HepG2 (cell line): ENCODE measurements around the gene EFNA4. TPM values are rescaled to one million over a fixed set of nuclear protein-coding genes. Genes with fewer than 3 reads are reported as not detected.
A peak's percentile ranks its signal among the peaks of the same experiment; 100 is the strongest.

Experiments
- KMT2A ChIP-seq: sonication (generic); formaldehyde crosslinking; IDR thresholded peaks from 2 replicates; pipeline ENCODE4 v1.4.0; 2020; ENCODE audit warnings: missing genetic modification reagents
- NCOA1 ChIP-seq: sonication (generic); formaldehyde crosslinking; IDR thresholded peaks from 2 replicates; pipeline ENCODE4 v1.9.0; 2021; ENCODE audit warnings: missing genetic modification reagents
- TBL1XR1 ChIP-seq: fragments of 150-350 bp; IDR thresholded peaks from 2 replicates; pipeline ENCODE4 v1.6.1; 2014; ENCODE audit warnings: borderline replicate concordance, low read length; ENCODE audit not compliant: partially characterized antibody
- ZNF34 ChIP-seq: sonication (generic); formaldehyde crosslinking; IDR thresholded peaks from 2 replicates; pipeline ENCODE4 v1.4.0; 2020; ENCODE audit warnings: mild to moderate bottlenecking, missing genetic modification reagents, borderline replicate concordance
- polyA plus RNA-seq, 8 experiments: library from polyadenylated mRNA; depleted of rRNA in 3 of 8; stranded (reverse) in 7 of 8; unstranded in 1 of 8; fragments of >200 nt; fragmentation: Illumina TruSeq in 4 of 8; extraction: Trizol in 4 of 8; gene quantifications; 2 replicates each; pipeline versions ENCODE4 v1.2.1 to v1.2.3, GENCODE V29; 2011 to 2016; ENCODE audit warnings: low read depth in 4 of 8, missing spikeins in 1 of 8, mixed read lengths in 1 of 8; ENCODE audit not compliant: insufficient read depth in 1 of 8
- total RNA-seq, 5 experiments: library from RNA; depleted of rRNA; stranded (reverse); fragments of >200 nt; fragmentation: Illumina TruSeq; extraction: Trizol; gene quantifications; 2 replicates each; pipeline ENCODE4 v1.2.3, GENCODE V29; 2016; ENCODE audit warnings: low read depth in 1 of 5
- TF ChIP-seq, protein P1 (sequence below), 2 experiments: fragments of 450-650 bp in 1 of 2; sonication (generic) in 1 of 2; formaldehyde crosslinking in 1 of 2; IDR thresholded peaks; 2 replicates each; pipeline versions ENCODE4 v1.6.1 to v1.8.0; 2016 to 2022; ENCODE audit warnings: antibody characterized with exemption in 1 of 2, mild to moderate bottlenecking in 1 of 2, missing genetic modification reagents in 1 of 2
- TF ChIP-seq, protein P2 (sequence below): sonication (generic); formaldehyde crosslinking; IDR thresholded peaks from 2 replicates; pipeline ENCODE4 v1.9.0; 2022; ENCODE audit warnings: low read depth, missing genetic modification reagents
- TF ChIP-seq, protein P3 (sequence below): sonication (generic); formaldehyde crosslinking; IDR thresholded peaks from 2 replicates; pipeline ENCODE4 v1.8.1; 2023; ENCODE audit warnings: mild to moderate bottlenecking, missing genetic modification reagents
- TF ChIP-seq, protein P4 (sequence below): sonication (generic); formaldehyde crosslinking; IDR thresholded peaks from 2 replicates; pipeline ENCODE4 v1.4.0; 2020; ENCODE audit warnings: missing genetic modification reagents, mild to moderate bottlenecking, borderline replicate concordance
- TF ChIP-seq, protein P5 (sequence below): sonication (generic); formaldehyde crosslinking; IDR thresholded peaks from 2 replicates; pipeline ENCODE4 v1.5.0; 2020; ENCODE audit warnings: missing genetic modification reagents

The EFNA4 gene
- total and polyA plus RNA-seq, 2 of the 13 experiments (the other 11 are each of a cell fraction or from before 2014, with no cell fraction given): 12.0 to 17.2 TPM

DNA sequence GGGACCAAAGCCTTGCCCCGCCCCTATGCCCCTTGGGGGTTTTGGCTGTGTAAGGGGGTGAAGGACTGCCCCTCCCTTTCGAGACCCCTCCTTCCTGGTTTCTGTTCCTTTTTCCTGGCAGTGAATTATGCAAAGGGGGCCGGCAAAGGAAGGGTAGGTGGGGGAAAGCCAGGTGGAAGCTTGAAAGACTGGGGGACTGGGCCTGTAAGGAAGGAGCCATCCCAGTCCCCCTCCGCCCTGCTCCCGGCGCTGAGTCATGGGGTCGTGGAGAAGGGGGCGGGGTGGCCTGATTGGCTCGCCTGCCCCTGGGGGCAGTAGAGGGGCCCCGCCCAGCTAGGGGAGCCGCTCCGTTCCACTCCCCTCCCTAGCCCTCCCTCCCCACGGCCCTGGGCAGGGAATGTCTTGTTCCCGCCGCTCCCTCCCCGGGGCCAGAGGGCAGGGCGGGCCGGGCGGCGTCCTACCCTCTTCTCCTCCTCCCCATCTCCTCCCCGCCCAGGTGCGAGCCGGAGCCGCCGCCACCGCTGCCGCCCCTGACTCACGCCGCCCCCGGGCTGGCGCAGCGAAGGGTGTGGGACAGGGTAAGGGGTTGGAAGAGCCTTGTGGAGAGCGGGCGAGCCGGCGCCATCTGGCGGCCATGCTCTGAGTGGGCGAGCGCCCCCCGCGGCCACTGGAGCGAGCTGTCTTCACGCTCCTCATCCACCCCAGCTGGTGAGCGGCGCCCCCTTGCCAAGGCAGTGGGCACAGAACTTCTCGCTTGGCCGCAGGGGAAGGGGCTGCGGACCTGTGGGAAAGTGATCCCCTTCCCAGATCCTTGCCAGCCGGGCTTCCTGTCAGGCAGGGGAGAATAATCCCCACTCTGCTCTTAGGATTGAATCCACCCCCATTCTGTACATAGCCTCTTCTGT is 46.2 kb upstream of the EFNA4 start (continued):
- TF ChIP-seq, protein P1, sequence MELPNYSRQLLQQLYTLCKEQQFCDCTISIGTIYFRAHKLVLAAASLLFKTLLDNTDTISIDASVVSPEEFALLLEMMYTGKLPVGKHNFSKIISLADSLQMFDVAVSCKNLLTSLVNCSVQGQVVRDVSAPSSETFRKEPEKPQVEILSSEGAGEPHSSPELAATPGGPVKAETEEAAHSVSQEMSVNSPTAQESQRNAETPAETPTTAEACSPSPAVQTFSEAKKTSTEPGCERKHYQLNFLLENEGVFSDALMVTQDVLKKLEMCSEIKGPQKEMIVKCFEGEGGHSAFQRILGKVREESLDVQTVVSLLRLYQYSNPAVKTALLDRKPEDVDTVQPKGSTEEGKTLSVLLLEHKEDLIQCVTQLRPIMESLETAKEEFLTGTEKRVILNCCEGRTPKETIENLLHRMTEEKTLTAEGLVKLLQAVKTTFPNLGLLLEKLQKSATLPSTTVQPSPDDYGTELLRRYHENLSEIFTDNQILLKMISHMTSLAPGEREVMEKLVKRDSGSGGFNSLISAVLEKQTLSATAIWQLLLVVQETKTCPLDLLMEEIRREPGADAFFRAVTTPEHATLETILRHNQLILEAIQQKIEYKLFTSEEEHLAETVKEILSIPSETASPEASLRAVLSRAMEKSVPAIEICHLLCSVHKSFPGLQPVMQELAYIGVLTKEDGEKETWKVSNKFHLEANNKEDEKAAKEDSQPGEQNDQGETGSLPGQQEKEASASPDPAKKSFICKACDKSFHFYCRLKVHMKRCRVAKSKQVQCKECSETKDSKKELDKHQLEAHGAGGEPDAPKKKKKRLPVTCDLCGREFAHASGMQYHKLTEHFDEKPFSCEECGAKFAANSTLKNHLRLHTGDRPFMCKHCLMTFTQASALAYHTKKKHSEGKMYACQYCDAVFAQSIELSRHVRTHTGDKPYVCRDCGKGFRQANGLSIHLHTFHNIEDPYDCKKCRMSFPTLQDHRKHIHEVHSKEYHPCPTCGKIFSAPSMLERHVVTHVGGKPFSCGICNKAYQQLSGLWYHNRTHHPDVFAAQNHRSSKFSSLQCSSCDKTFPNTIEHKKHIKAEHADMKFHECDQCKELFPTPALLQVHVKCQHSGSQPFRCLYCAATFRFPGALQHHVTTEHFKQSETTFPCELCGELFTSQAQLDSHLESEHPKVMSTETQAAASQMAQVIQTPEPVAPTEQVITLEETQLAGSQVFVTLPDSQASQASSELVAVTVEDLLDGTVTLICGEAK (IDR thresholded peaks at IDR 0.05): no peak
- TF ChIP-seq, protein P1 (CRISPR knock-in tag; IDR thresholded peaks at IDR 0.05): no peak
- TF ChIP-seq, protein P2, sequence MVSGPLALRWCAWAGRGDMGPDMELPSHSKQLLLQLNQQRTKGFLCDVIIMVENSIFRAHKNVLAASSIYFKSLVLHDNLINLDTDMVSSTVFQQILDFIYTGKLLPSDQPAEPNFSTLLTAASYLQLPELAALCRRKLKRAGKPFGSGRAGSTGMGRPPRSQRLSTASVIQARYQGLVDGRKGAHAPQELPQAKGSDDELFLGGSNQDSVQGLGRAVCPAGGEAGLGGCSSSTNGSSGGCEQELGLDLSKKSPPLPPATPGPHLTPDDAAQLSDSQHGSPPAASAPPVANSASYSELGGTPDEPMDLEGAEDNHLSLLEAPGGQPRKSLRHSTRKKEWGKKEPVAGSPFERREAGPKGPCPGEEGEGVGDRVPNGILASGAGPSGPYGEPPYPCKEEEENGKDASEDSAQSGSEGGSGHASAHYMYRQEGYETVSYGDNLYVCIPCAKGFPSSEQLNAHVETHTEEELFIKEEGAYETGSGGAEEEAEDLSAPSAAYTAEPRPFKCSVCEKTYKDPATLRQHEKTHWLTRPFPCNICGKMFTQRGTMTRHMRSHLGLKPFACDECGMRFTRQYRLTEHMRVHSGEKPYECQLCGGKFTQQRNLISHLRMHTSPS (CRISPR knock-in tag): peak; percentile 97
- TF ChIP-seq, protein P3, sequence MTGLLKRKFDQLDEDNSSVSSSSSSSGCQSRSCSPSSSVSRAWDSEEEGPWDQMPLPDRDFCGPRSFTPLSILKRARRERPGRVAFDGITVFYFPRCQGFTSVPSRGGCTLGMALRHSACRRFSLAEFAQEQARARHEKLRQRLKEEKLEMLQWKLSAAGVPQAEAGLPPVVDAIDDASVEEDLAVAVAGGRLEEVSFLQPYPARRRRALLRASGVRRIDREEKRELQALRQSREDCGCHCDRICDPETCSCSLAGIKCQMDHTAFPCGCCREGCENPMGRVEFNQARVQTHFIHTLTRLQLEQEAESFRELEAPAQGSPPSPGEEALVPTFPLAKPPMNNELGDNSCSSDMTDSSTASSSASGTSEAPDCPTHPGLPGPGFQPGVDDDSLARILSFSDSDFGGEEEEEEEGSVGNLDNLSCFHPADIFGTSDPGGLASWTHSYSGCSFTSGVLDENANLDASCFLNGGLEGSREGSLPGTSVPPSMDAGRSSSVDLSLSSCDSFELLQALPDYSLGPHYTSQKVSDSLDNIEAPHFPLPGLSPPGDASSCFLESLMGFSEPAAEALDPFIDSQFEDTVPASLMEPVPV (CRISPR knock-in tag): no peak; the same call in 1 of the 2 replicates
- no peak for TF ChIP-seq TBL1XR1
- peak; percentile 81 for TF ChIP-seq KMT2A (CRISPR knock-in tag)
- TF ChIP-seq, protein P4, sequence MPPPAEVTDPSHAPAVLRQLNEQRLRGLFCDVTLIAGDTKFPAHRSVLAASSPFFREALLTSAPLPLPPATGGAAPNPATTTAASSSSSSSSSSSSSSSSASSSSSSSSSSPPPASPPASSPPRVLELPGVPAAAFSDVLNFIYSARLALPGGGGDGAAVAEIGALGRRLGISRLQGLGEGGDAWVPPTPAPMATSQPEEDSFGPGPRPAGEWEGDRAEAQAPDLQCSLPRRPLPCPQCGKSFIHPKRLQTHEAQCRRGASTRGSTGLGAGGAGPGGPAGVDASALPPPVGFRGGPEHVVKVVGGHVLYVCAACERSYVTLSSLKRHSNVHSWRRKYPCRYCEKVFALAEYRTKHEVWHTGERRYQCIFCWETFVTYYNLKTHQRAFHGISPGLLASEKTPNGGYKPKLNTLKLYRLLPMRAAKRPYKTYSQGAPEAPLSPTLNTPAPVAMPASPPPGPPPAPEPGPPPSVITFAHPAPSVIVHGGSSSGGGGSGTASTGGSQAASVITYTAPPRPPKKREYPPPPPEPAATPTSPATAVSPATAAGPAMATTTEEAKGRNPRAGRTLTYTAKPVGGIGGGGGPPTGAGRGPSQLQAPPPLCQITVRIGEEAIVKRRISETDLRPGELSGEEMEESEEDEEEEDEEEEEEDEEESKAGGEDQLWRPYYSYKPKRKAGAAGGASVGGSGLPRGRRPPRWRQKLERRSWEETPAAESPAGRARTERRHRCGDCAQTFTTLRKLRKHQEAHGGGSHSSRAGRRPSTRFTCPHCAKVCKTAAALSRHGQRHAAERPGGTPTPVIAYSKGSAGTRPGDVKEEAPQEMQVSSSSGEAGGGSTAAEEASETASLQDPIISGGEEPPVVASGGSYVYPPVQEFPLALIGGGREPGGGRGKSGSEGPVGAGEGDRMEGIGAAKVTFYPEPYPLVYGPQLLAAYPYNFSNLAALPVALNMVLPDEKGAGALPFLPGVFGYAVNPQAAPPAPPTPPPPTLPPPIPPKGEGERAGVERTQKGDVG: peak; percentile 51; the same call in 1 of the 2 replicates
- TF ChIP-seq, protein P5, sequence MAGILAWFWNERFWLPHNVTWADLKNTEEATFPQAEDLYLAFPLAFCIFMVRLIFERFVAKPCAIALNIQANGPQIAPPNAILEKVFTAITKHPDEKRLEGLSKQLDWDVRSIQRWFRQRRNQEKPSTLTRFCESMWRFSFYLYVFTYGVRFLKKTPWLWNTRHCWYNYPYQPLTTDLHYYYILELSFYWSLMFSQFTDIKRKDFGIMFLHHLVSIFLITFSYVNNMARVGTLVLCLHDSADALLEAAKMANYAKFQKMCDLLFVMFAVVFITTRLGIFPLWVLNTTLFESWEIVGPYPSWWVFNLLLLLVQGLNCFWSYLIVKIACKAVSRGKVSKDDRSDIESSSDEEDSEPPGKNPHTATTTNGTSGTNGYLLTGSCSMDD (CRISPR knock-in tag): no peak
- peak; percentile 70; the same call in 1 of the 2 replicates for TF ChIP-seq ZNF34 (CRISPR knock-in tag)
- no peak for TF ChIP-seq NCOA1 (CRISPR knock-in tag)
